Stimulated activated CD8-positive, alpha-beta memory T cell treated with anti-CD3 and anti-CD28 coated beads, Interleukin-4, amount 100 ng/mL, for 48 hours (primary cell): ENCODE data around the gene EFCAB8.

Experiments
- DNase-seq: peaks from one replicate; pipeline ENCODE4 v3.0.0-alpha.2; 2020

Gene EFCAB8

DNA sequence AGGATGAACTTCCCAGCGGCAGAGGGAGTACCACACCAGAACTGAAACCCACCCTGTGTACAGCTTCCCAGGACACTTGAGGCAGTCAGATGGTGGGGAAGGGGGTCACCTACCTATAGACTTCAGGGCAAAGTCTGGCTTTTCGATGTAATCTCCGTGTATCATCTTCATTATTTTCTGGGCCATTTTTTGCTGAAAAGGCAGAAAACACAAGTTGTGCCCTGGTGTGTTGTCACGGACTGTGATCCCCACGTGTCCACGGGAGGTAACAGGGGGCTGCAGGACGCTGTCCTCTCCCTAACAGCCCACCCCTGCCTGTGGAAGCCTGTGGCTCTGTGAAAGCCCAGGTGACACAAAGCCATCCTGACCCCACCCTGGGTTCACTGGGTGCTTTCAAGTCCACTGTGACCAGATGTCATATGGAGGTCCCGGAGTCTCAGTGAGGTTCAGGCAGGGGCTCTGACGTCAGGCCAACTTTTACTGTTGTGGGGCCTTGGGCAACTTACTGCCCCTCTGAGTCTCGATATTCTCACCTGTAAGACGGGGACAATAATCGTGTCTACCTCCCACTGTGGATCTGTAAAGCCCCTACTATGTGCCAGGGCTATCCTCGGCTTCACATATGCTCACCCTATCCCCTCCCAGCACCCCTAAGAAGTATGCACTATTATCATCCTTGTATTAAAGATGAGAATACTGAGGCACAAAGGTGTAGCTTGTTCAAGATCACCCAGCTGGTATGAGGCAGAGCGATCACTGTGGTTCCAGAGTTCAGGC is 131.0 kb downstream of the EFCAB8 start:
- DNase-seq, result no peak

DNA sequence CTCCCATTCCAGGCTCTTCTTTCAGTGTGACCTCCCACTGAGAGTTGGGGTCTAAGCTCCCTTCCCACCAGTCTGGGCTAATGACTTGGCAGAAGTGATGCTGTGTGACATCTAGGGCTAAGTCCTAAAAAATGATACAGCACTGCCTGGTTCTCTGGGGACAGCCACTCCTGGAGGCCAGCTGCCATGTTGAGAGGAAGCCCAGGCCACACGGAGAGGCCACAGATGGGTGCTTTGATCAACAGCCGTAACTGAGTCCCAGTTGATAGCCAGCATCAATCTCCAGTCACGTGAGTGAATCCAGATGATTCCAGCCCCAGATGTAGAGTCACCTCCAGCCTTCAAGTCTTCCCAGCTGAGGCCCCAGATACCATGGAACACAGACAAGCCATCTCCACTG is 131.7 kb downstream of the EFCAB8 start:
- DNase-seq, result no peak

- no peak for DNase-seq
Observed at GRCh38 chr20:32991383-32991782, 132.7 kb downstream of the EFCAB8 start.

- no peak for DNase-seq
Observed at GRCh38 chr20:32991792-32992641, 133.3 kb downstream of the EFCAB8 start.

- DNase-seq, result no peak
Observed at GRCh38 chr20:32993496-32994050, 134.8 kb downstream of the EFCAB8 start.

DNA sequence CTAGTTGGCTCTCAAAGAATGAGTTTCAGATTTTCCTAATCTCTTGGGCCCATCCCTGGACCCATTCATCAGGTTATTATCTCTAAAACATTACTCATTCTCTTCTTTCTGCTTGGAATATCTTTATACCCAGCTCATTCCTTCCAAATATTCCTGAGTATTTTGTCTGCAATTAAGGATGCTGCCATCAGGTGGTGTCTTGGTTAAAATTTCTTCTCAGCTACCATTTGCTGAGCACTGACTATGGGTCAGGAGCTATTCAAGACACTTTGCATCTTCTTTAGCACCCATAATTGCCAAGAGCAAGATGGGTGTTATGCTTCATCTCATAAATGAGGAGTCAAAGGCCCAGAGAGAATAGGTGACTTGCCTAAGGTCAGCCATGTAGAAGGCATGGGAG is 137.1 kb downstream of the EFCAB8 start:
- no peak for DNase-seq

- DNase-seq, result no peak
Observed at GRCh38 chr20:32997431-32997830, 138.7 kb downstream of the EFCAB8 start.

DNA sequence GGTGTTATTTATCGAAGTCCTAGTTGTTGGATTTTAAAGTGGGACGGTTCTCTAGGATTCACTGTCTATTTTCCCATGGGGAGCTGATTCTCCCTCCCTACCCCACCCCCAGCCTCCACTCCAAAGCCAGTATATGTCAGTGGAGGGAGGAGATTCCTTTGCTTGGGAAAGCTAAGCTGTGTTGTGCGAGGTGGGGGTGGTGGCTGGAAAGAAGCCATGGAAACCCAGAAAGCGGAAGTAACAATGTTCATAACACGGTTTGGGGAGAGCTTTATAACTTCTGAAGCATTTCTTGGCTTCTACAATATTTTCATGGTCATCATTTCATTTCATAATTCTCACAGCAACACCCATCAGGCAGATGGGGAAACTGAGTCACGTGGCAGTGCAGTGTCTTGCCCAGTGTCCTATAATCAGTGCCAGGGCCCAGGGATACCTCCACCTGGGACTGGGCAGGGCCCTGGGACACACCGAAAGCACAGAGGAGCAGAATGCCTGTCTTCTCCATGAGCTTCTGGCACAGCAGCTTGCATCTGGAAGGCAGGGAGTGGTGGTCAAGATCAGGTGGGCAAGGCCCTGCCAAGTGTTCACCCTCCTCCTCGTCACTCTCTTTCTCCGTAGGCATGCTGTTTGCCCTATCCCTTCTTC is 141.0 kb downstream of the EFCAB8 start:
- DNase-seq, result no peak

DNA sequence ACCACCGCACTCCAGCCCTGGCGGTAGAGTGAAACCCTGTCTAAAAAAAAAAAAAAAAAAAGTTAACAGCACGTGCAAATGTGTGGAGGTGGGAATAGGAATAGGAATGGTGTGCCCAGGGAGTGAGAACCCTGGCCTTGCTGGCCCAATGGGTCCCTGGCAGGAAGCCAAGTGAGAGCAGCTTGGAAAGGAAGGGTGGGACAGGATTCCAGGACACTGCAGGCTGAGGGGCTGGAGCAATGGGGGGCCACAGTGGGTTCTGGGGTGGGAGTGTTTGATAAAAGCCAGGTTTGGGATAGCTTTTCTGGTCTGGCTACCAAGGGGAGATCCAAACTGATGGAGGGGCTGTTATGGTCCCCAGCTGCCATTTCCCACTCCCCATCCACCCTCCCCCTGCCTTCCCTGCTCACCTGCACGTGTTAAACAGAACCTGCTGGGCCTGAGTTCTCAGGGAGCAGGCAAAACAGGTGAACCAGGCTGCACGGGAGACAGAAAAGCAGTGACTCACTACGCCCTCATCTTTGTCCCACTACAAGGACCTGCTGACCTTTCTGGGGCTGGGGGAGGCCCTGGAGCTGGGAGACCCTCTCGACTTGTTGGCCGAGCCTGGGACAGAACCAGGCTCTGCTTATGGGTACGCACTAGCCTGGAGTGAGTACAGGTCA is 142.2 kb downstream of the EFCAB8 start:
- DNase-seq, result no peak

- no peak for DNase-seq
Observed at GRCh38 chr20:33002087-33002808, 143.5 kb downstream of the EFCAB8 start.

- no peak for DNase-seq
Observed at GRCh38 chr20:33004141-33004751, 145.5 kb downstream of the EFCAB8 start, which contains the start of gene SUN5. Gene SUN5, minus strand, starts transcription at chr20:33004433. Its CDS starts 93 bp downstream, at chr20:33004340.

DNA sequence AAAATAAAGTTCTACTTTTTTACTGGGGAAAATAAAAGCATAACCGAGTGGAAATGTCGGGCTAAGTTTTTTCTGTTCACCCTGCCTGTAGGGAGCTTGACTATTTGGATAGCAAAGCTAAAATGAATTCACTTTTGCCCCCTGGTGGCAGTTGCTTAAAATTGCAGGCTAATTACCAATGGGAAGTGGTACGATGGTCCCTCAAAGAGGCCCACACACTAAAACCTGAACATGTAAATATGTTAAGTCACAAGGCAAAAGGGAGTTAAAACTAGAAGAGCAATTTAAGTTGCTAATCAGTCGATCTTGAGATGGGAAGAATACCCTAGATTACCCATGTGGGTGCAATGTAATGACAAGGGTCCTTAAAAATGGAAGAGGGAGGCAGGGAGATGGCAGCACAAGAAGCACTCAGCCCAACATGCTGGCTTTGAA is 146.4 kb downstream of the EFCAB8 start:
- DNase-seq, result peak; percentile 40

DNA sequence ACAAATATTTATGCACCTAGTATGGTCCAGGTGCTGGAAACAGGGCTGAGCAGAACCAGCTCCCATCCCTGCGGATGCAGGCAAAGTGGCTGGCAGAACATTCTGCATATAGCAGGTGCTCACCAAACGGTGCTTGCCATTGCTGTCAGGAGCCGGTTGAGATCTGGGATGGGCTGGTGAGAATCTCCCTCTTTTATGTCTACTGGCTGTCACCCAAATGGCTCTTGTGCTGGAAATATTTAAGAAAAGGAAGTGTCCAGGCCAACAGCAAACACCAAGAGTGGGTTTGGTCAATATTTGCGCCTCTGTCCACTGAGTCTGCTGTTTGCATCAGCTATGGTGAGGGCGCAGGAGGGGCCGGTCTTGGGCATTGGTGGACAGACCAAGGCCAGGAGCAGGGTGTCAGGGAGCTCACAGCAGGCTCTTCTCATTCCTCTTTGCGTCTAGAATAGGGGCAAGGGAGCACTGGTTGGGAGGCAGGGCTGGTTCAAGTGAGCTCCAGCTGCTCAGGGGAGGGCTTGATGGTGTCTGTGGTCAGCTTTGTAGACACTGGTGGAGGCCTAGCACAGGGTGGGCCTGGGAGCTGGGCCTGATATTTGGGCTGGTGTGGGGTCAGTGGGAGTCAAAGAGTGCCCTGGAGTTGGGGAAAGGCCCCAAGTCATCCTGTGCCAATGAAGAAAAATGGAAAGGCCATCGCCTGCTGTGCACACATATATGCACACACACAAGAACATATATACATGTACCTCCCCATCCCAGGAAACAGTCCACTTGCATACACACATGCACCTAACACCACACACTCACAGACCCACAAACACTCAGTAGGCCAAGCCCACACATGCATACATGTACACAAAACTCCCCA is 147.4 kb downstream of the EFCAB8 start:
- DNase-seq, result no peak

GRCh38 chr20:33006776-33007375 is 148.2 kb downstream of the EFCAB8 start:
- no peak for DNase-seq

- no peak for DNase-seq
Observed at GRCh38 chr20:33007376-33008335, 148.9 kb downstream of the EFCAB8 start, which contains the start of gene BPIFB2. Gene BPIFB2, plus strand, starts transcription at chr20:33007704. Its CDS starts 871 bp downstream, at chr20:33008575.

GRCh38 chr20:33008336-33009213 is 149.9 kb downstream of the EFCAB8 start:
- DNase-seq, result no peak
